Body of pancreas (tissue), 4 donors: ENCODE measurements around the gene VPS4B.

Experiments used
- POLR2A ChIP-seq, 3 donors: fragments of 450-650 bp; IDR thresholded peaks; one replicate each; pipeline ENCODE4 v1.6.1; 2016; ENCODE audit warnings: antibody characterized with exemption in 3 of 3, mild to moderate bottlenecking in 2 of 3
- TF ChIP-seq, protein P1 (sequence below), 7 experiments: fragments of 450-650 bp in 4 of 7; fragments of 200-600 bp in 3 of 7; sonication (generic) in 3 of 7; IDR thresholded peaks; one replicate each; pipeline ENCODE4 v1.5.1; 2016 to 2019; ENCODE audit warnings: antibody characterized with exemption in 7 of 7

DNA sequence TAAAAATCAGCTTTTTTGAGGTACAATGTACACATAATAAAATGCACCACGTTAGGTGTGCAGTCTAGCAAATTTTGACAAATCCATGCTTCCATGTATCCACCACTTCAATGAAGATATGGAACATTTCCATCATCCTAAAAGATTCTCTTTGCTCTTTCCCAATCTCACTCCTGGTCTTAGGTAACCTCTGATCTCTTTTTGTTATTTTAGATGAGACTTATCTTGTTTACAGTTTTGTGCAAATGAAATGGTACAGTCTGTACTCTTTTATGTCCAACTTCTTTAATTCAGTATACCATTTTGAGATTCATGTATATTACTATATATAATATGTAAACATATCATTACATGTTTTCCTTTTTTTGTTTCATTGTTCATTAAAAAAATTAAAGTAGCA, 38.1 kb upstream of the VPS4B start:
- no peak for TF ChIP-seq POLR2A (IDR thresholded peaks at IDR 0.05)
- TF ChIP-seq, protein P1, sequence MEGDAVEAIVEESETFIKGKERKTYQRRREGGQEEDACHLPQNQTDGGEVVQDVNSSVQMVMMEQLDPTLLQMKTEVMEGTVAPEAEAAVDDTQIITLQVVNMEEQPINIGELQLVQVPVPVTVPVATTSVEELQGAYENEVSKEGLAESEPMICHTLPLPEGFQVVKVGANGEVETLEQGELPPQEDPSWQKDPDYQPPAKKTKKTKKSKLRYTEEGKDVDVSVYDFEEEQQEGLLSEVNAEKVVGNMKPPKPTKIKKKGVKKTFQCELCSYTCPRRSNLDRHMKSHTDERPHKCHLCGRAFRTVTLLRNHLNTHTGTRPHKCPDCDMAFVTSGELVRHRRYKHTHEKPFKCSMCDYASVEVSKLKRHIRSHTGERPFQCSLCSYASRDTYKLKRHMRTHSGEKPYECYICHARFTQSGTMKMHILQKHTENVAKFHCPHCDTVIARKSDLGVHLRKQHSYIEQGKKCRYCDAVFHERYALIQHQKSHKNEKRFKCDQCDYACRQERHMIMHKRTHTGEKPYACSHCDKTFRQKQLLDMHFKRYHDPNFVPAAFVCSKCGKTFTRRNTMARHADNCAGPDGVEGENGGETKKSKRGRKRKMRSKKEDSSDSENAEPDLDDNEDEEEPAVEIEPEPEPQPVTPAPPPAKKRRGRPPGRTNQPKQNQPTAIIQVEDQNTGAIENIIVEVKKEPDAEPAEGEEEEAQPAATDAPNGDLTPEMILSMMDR (IDR thresholded peaks at IDR 0.05): no peak
